GM21576 (cell line): ENCODE measurements around the gene BNIP1.

Experiments
- ATAC-seq: cut with Tn5 transposase; IDR thresholded peaks from one replicate; pipeline ENCODE4 v1.9.1; 2021; ENCODE audit warnings: mild to moderate bottlenecking, moderate library complexity; ENCODE audit not compliant: unreplicated experiment

The BNIP1 gene

GRCh38 chr5:173210877-173211276 is 66.5 kb downstream of the BNIP1 start:
- no peak for ATAC-seq

DNA sequence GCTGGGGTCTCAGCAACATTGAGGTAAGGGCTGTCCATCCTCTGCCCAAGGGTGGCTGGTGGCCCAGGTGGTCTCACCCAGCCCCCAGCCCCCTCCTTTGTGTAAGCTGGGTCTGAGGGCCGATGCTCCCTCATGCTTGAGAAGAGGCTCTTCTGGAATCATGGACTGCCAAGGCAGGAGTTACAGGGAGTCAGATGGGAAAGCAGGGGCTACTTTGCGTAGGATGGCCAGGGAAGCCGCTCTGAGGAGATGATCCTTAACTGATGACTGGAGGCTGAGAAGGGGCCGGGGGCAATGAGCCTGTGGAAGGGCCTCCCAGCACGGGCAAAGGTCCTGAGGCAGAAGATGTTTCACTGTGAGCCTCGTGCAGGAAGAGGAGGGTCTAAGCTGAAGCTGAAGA is 67.0 kb downstream of the BNIP1 start:
- no peak for ATAC-seq

DNA sequence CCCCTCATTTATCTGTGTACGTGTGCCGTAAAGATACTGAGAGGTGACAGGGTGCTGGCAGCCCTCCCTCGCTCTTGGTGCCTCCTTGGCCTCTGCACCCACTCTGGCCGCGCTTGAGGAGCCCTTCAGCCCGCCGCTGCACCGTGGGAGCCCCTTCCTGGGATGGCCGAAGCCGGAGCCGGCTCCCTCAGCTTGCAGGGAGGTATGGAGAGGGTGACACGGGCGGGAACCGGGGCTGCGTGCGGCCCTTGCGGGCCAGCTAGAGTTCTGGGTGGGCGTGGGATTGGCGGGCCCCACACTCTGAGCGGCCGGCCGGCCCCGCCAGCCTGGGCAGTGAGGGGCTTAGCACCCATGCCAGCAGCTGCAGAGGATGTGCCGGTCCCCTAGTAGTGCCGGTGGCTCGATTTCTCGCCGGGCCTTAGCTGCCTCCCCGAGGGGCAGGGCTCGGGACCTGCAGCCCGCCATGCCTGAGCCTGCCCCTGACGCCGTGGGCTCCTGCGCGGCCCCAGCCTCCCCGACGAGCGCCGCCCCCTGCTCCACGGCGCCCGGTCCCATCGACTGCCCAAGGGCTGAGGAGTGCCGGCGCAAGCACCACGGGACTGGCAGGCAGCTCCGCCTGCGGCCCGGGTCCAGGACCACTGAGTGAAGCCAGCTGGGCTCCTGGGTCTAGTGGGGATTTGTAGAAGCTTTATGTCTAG is 69.1 kb downstream of the BNIP1 start:
- no peak for ATAC-seq
